HepG2 (cell line): ENCODE measurements around the gene SLC12A3. TPM values are rescaled to one million over a fixed set of nuclear protein-coding genes. Genes with fewer than 3 reads are reported as not detected.

Experiments used
- AKNA ChIP-seq: sonication (generic); formaldehyde crosslinking; IDR thresholded peaks from 2 replicates; pipeline ENCODE4 v1.4.0; 2020; ENCODE audit warnings: missing genetic modification reagents, borderline replicate concordance
- GABPB1 ChIP-seq: IDR thresholded peaks from 2 replicates; pipeline ENCODE4 v1.6.1; 2016; ENCODE audit warnings: mild to moderate bottlenecking, missing genetic modification reagents, moderate library complexity, missing compliant biosample characterization
- HNRNPUL1 ChIP-seq: fragments of 200-400 bp; formaldehyde crosslinking; IDR thresholded peaks from 2 replicates; pipeline ENCODE4 v1.6.1; 2017; ENCODE audit warnings: low read depth, mild to moderate bottlenecking, low read length, moderate library complexity
- KDM1A ChIP-seq: IDR thresholded peaks from 2 replicates; pipeline ENCODE4 v1.6.1; 2016; ENCODE audit warnings: missing compliant biosample characterization
- MEIS1 ChIP-seq: sonication (generic); formaldehyde crosslinking; IDR thresholded peaks from 2 replicates; pipeline ENCODE4 v1.9.0; 2021; ENCODE audit warnings: mild to moderate bottlenecking, missing genetic modification reagents, moderate library complexity, borderline replicate concordance
- SOX13 ChIP-seq, 3 experiments: fragments of 450-650 bp in 1 of 3; sonication (generic) in 1 of 3; formaldehyde crosslinking in 1 of 3; IDR thresholded peaks in 2 of 3; conservative IDR thresholded peaks in 1 of 3; 2 replicates each; pipeline versions ENCODE4 v1.5.0 to v1.6.1; 2016 to 2020; ENCODE audit warnings: antibody characterized with exemption in 1 of 3, mild to moderate bottlenecking in 1 of 3, missing compliant biosample characterization in 1 of 3, missing genetic modification reagents in 1 of 3, moderate library complexity in 1 of 3
- TBX2 ChIP-seq: sonication (generic); formaldehyde crosslinking; IDR thresholded peaks from 2 replicates; pipeline ENCODE4 v1.5.0; 2020; ENCODE audit warnings: missing genetic modification reagents, mild to moderate bottlenecking, borderline replicate concordance
- XBP1 ChIP-seq: sonication (generic); formaldehyde crosslinking; IDR thresholded peaks from 2 replicates; pipeline ENCODE4 v1.5.0; 2020; ENCODE audit warnings: missing genetic modification reagents
- ZBTB43 ChIP-seq: sonication (generic); formaldehyde crosslinking; conservative IDR thresholded peaks from 2 replicates; pipeline ENCODE4 v1.4.0; 2020; ENCODE audit warnings: missing genetic modification reagents
- ZNF274 ChIP-seq: sonication (generic); formaldehyde crosslinking; IDR thresholded peaks from 2 replicates; pipeline ENCODE4 v1.5.1; 2020; ENCODE audit warnings: mild to moderate bottlenecking, missing genetic modification reagents
- ZNF281 ChIP-seq: sonication (generic); formaldehyde crosslinking; IDR thresholded peaks from 2 replicates; pipeline ENCODE4 v1.4.0; 2020; ENCODE audit warnings: missing genetic modification reagents, borderline replicate concordance
- ZNF468 ChIP-seq: sonication (generic); formaldehyde crosslinking; IDR thresholded peaks from 2 replicates; pipeline ENCODE4 v1.8.0; 2022; ENCODE audit warnings: mild to moderate bottlenecking, moderate library complexity, missing genetic modification reagents
- polyA plus RNA-seq, 8 experiments: library from polyadenylated mRNA; depleted of rRNA in 3 of 8; stranded (reverse) in 7 of 8; unstranded in 1 of 8; fragments of >200 nt; fragmentation: Illumina TruSeq in 4 of 8; extraction: Trizol in 4 of 8; gene quantifications; 2 replicates each; pipeline versions ENCODE4 v1.2.1 to v1.2.3, GENCODE V29; 2011 to 2016; ENCODE audit warnings: low read depth in 4 of 8, missing spikeins in 1 of 8, mixed read lengths in 1 of 8; ENCODE audit not compliant: insufficient read depth in 1 of 8
- total RNA-seq, 5 experiments: library from RNA; depleted of rRNA; stranded (reverse); fragments of >200 nt; fragmentation: Illumina TruSeq; extraction: Trizol; gene quantifications; 2 replicates each; pipeline ENCODE4 v1.2.3, GENCODE V29; 2016; ENCODE audit warnings: low read depth in 1 of 5

SLC12A3 gene
- total and polyA plus RNA-seq, 2 of the 13 experiments (the other 11 are each of a cell fraction or from before 2014, with no cell fraction given): 6.2 TPM; not detected in 1

- TF ChIP-seq ZNF281 (CRISPR knock-in tag): no peak
- no peak for TF ChIP-seq ZNF468 (CRISPR knock-in tag)
- TF ChIP-seq XBP1 (CRISPR knock-in tag): no peak
- TF ChIP-seq KDM1A (CRISPR knock-in tag): 0 out of 2 replicates have a peak, but pooled peaks have one; percentile 36
- TF ChIP-seq TBX2 (CRISPR knock-in tag): peak; percentile 46; the same call in 1 of the 2 replicates
- no peak for TF ChIP-seq SOX13 (IDR thresholded peaks at IDR 0.05)
- no peak for TF ChIP-seq SOX13 (CRISPR knock-in tag; conservative IDR thresholded peaks at IDR 0.05 in 1 of 2, IDR thresholded peaks at IDR 0.05 in 1 of 2)
- TF ChIP-seq MEIS1 (CRISPR knock-in tag): no peak
- TF ChIP-seq AKNA: no peak
- peak; percentile 41; the same call in 1 of the 2 replicates for TF ChIP-seq GABPB1 (CRISPR knock-in tag)
- TF ChIP-seq ZBTB43 (CRISPR knock-in tag): no peak
- peak; percentile 82; the same call in 1 of the 2 replicates for TF ChIP-seq ZNF274 (CRISPR knock-in tag)
- TF ChIP-seq HNRNPUL1: no peak
Observed at GRCh38 chr16:56950881-56951771, 86.1 kb downstream of the SLC12A3 start (continued).
